HG03432 (cell line): ENCODE results near the gene TDG.

Experiments
- ATAC-seq: cut with Tn5 transposase; IDR thresholded peaks from one replicate; pipeline ENCODE4 v1.9.1; 2021; ENCODE audit warnings: mild to moderate bottlenecking, moderate library complexity; ENCODE audit not compliant: unreplicated experiment

Gene TDG

GRCh38 chr12:103965590-103966504, at the start of gene TDG:
TDG (plus strand) TSS chr12:103965872; CDS start chr12:103966038, 166 bp downstream.
- peak; percentile 91 for ATAC-seq

GRCh38 chr12:103917873-103918272, 47.8 kb upstream of the TDG start:
- no peak for ATAC-seq

- peak; percentile 53 for ATAC-seq
These were observed 40.7 kb upstream of the TDG start for GRCh38 chr12:103924761-103925641.

GRCh38 chr12:103928682-103929045, 37.0 kb upstream of the TDG start:
- peak; percentile 12 for ATAC-seq

GRCh38 chr12:103929046-103929783, 36.5 kb upstream of the TDG start:
- ATAC-seq, result peak; percentile 24

GRCh38 chr12:103929784-103930033, 36.0 kb upstream of the TDG start:
- no peak for ATAC-seq

GRCh38 chr12:103930034-103930786, 35.5 kb upstream of the TDG start, which contains the start of gene HSP90B1:
HSP90B1 (plus strand) TSS chr12:103930410; CDS start chr12:103930516, 106 bp downstream.
- peak; percentile 70 for ATAC-seq

GRCh38 chr12:103930787-103931735, 34.6 kb upstream of the TDG start:
- no peak for ATAC-seq

GRCh38 chr12:103933237-103933636, 32.4 kb upstream of the TDG start:
- ATAC-seq, result no peak

GRCh38 chr12:103936679-103937078, 29.0 kb upstream of the TDG start:
- ATAC-seq, result no peak

GRCh38 chr12:103944964-103945363, 20.7 kb upstream of the TDG start:
- no peak for ATAC-seq

GRCh38 chr12:103947871-103948555, 17.7 kb upstream of the TDG start:
- ATAC-seq, result no peak

GRCh38 chr12:103948746-103949406, 16.8 kb upstream of the TDG start:
- ATAC-seq, result no peak

- ATAC-seq, result no peak
These were observed 13.2 kb upstream of the TDG start for GRCh38 chr12:103952497-103952896.

- no peak for ATAC-seq
These were observed 9.7 kb upstream of the TDG start for GRCh38 chr12:103955811-103956508.

- peak; percentile 32 for ATAC-seq
These were observed 9.1 kb upstream of the TDG start for GRCh38 chr12:103956509-103957027.

GRCh38 chr12:103957865-103958388, 7.7 kb upstream of the TDG start:
- no peak for ATAC-seq
